SU-DHL-6 (cell line): Measurements from ENCODE around the gene POGLUT2.

Source experiments
- CTCF ChIP-seq: fragments of 200-600 bp; sonication (generic); IDR thresholded peaks from one replicate; pipeline ENCODE4 v1.5.1; 2017; ENCODE audit warnings: antibody characterized with exemption, mild to moderate bottlenecking, low read length, moderate library complexity; ENCODE audit not compliant: insufficient read depth, poor library complexity, severe bottlenecking
- EZH2phosphoT487 ChIP-seq: fragments of 200-600 bp; sonication (generic), shearing (Covaris generic); conservative IDR thresholded peaks from 2 replicates; pipeline ENCODE4 v1.6.1; 2018; ENCODE audit warnings: mild to moderate bottlenecking, antibody characterized with exemption, low read length, moderate library complexity, mixed read lengths

DNA sequence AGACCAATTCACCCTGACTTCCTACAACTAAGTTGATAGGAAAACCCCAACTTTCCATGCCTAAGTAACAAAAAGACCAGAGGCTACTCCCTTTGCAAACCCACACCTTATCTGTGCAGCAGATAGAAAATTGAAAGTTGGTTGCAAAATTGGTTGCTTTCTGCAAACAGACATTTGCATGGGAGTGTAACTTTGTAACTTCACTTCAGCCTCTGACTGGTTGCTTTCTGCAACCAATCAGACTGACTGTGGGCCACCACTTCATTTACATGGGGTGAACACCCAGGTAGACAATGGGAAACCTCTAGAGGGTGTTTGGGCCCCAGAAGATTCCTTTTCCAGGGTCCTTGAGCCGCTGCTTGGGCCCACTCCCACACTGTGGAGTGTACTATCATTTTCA is 35.0 kb downstream of the POGLUT2 start:
- TF ChIP-seq CTCF (no peak), EZH2phosphoT487 (no peak)
